Measurements from ENCODE around the gene PLCL2.
"Not testable (repeated sequence)": the region's sequence is repeated elsewhere in the genome, so short reads cannot be mapped to it uniquely, and the experiment has no call there.

The PLCL2 gene

GRCh38 chr3:16979769-16980515, 95.2 kb downstream of the PLCL2 start:
- not testable (repeated sequence) for DNase-seq

GRCh38 chr3:16980526-16980925, 95.8 kb downstream of the PLCL2 start:
- DNase-seq = not testable (repeated sequence)

- no peak for DNase-seq
These were observed 97.7 kb downstream of the PLCL2 start for GRCh38 chr3:16982460-16982859.

- DNase-seq = no peak
These were observed 100.9 kb downstream of the PLCL2 start for GRCh38 chr3:16985608-16986007.

GRCh38 chr3:16987141-16987540, 102.4 kb downstream of the PLCL2 start:
- no peak for DNase-seq

- DNase-seq = no peak
These were observed 105.4 kb downstream of the PLCL2 start for GRCh38 chr3:16990163-16990562.

- DNase-seq = no peak
These were observed 107.4 kb downstream of the PLCL2 start for GRCh38 chr3:16992198-16992597.

GRCh38 chr3:16993227-16993626, 108.5 kb downstream of the PLCL2 start:
- DNase-seq = no peak

GRCh38 chr3:16994854-16995525, 110.2 kb downstream of the PLCL2 start:
- no peak for DNase-seq

- no peak for DNase-seq
These were observed 110.8 kb downstream of the PLCL2 start for GRCh38 chr3:16995601-16996000.

GRCh38 chr3:16998236-16998923, 113.6 kb downstream of the PLCL2 start:
- no peak for DNase-seq

- no peak for DNase-seq
These were observed 114.4 kb downstream of the PLCL2 start for GRCh38 chr3:16999161-16999560.

GRCh38 chr3:16999871-17000270, 115.1 kb downstream of the PLCL2 start:
- no peak for DNase-seq

- DNase-seq = no peak
These were observed 118.7 kb downstream of the PLCL2 start for GRCh38 chr3:17003457-17003856.

GRCh38 chr3:17006132-17006852, 121.5 kb downstream of the PLCL2 start:
- no peak for DNase-seq

GRCh38 chr3:17007284-17007683, 122.5 kb downstream of the PLCL2 start:
- DNase-seq = no peak

GRCh38 chr3:17009826-17010225, 125.1 kb downstream of the PLCL2 start:
- no peak for DNase-seq

- no peak for DNase-seq
These were observed 127.1 kb downstream of the PLCL2 start for GRCh38 chr3:17011728-17012338.

- DNase-seq = no peak
These were observed 128.3 kb downstream of the PLCL2 start for GRCh38 chr3:17013050-17013449.

GRCh38 chr3:17013571-17013970, 128.8 kb downstream of the PLCL2 start:
- DNase-seq = no peak

- DNase-seq = no peak
These were observed 129.5 kb downstream of the PLCL2 start for GRCh38 chr3:17014284-17014683.

GRCh38 chr3:17014709-17015108, 130.0 kb downstream of the PLCL2 start:
- DNase-seq = no peak

- DNase-seq = no peak
These were observed 136.9 kb downstream of the PLCL2 start for GRCh38 chr3:17021614-17022013.
